Lung (tissue), 12 donors: ENCODE data around the gene PBXIP1. TPM values are rescaled to one million over a fixed set of nuclear protein-coding genes. Genes with fewer than 3 reads are reported as not detected.

ENCODE experiments used
- ATAC-seq: fragments of 200-7000 bp; cut with Tn5 transposase; one replicate; pipeline ENCODE4 v1.9.1; 2020; ENCODE audit warnings: moderate number of reproducible peaks; ENCODE audit not compliant: insufficient read depth, low FRiP score
- DNase-seq, 3 donors: peaks; one replicate each; pipeline ENCODE4 v3.0.0-alpha.2; 2013 to 2017
- H3K27ac ChIP-seq, 2 donors: one replicate each; pipeline ENCODE4 v1.5.1; 2013; ENCODE audit warnings: mild to moderate bottlenecking in 2 of 2, moderate library complexity in 2 of 2, control low read depth in 1 of 2, inconsistent platforms in 1 of 2, low read depth in 1 of 2, low read length in 1 of 2
- H3K27me3 ChIP-seq, 3 donors: one replicate each; pipeline ENCODE4 v1.5.1; 2013; ENCODE audit warnings: low read length in 2 of 3; ENCODE audit not compliant: control insufficient read depth in 3 of 3, insufficient read depth in 3 of 3
- H3K36me3 ChIP-seq, 4 donors: one replicate each; pipeline ENCODE4 v1.5.1; 2013; ENCODE audit warnings: low read length in 4 of 4, mild to moderate bottlenecking in 1 of 4, moderate library complexity in 1 of 4; ENCODE audit not compliant: control insufficient read depth in 4 of 4, insufficient read depth in 4 of 4
- H3K4me1 ChIP-seq, 5 donors: one replicate each; pipeline ENCODE4 v1.5.1; 2013; ENCODE audit warnings: low read length in 5 of 5, mild to moderate bottlenecking in 2 of 5, moderate library complexity in 1 of 5; ENCODE audit not compliant: control insufficient read depth in 5 of 5, insufficient read depth in 5 of 5
- H3K4me3 ChIP-seq: one replicate; pipeline ENCODE4 v1.5.1; 2013; ENCODE audit warnings: mild to moderate bottlenecking, control low read depth, moderate library complexity
- H3K9ac ChIP-seq, 2 donors: one replicate each; pipeline ENCODE4 v1.5.1; 2013; ENCODE audit warnings: low read length in 2 of 2, control low read depth in 1 of 2; ENCODE audit not compliant: insufficient read depth in 1 of 2
- H3K9me3 ChIP-seq, 4 donors: one replicate each; pipeline ENCODE4 v1.5.1; 2013; ENCODE audit warnings: low read length in 3 of 4, mild to moderate bottlenecking in 1 of 4, moderate library complexity in 1 of 4; ENCODE audit not compliant: control insufficient read depth in 4 of 4, insufficient read depth in 3 of 4
- WGBS, 2 donors: extraction: QIAGEN DNeasy Blood & Tissue Kit; methylation state at CpG; one replicate each; pipeline ENCODE4 v1.1.7; 2013; 5-methylcytosine and 5-hydroxymethylcytosine counted together
- polyA plus RNA-seq, 2 donors: library from polyadenylated mRNA; stranded (reverse); fragments of 200-250 nt; gene quantifications; one replicate each; pipeline ENCODE4 v1.2.1, GENCODE V29; 2013
- total RNA-seq, 2 donors: library from RNA; depleted of rRNA in 1 of 2; stranded (reverse); fragments of >200 nt in 1 of 2; gene quantifications; one replicate each; pipeline ENCODE4 v1.2.1, GENCODE V29; 2014 to 2021
- TF ChIP-seq, protein P1 (sequence below): IDR thresholded peaks from 2 replicates; pipeline ENCODE4 v1.5.1; 2012; ENCODE audit warnings: mild to moderate bottlenecking; ENCODE audit errors: control extremely low read depth, extremely low read depth
- donor health status: control.
- donor health status: control.
- donor health status: Bipolar disorder and iron deficiency.
- donor health status: healthy.
- donor health status: DM: yes; HTN: yes; CAD: no.

The PBXIP1 gene
- total and polyA plus RNA-seq, 4 donors = 32.8 to 178 (median 35.3) TPM

- 82 to 85% methylated on average over 14 of the region's 14 CpGs for WGBS, 2 donors
- no peak overlapping the region for H3K9ac ChIP-seq
- no peaks in the 10 kb centered on the region for H3K27me3 ChIP-seq
- H3K4me1 ChIP-seq = no peaks in the 10 kb centered on the region
- H3K9me3 ChIP-seq = no peaks in the 10 kb centered on the region
- H3K27ac ChIP-seq = no peak overlapping the region
- no peak overlapping the region for H3K4me3 ChIP-seq
- no peak for ATAC-seq
- DNase-seq = no peak
- peaks cover 0 to 22% (median 5%) of the 10 kb centered on the region in 4 donors for H3K36me3 ChIP-seq
- TF ChIP-seq, protein P1, sequence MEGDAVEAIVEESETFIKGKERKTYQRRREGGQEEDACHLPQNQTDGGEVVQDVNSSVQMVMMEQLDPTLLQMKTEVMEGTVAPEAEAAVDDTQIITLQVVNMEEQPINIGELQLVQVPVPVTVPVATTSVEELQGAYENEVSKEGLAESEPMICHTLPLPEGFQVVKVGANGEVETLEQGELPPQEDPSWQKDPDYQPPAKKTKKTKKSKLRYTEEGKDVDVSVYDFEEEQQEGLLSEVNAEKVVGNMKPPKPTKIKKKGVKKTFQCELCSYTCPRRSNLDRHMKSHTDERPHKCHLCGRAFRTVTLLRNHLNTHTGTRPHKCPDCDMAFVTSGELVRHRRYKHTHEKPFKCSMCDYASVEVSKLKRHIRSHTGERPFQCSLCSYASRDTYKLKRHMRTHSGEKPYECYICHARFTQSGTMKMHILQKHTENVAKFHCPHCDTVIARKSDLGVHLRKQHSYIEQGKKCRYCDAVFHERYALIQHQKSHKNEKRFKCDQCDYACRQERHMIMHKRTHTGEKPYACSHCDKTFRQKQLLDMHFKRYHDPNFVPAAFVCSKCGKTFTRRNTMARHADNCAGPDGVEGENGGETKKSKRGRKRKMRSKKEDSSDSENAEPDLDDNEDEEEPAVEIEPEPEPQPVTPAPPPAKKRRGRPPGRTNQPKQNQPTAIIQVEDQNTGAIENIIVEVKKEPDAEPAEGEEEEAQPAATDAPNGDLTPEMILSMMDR = no peak
These were observed 37.0 kb upstream of the PBXIP1 start for GRCh38 chr1:154992721-154993571.

DNA sequence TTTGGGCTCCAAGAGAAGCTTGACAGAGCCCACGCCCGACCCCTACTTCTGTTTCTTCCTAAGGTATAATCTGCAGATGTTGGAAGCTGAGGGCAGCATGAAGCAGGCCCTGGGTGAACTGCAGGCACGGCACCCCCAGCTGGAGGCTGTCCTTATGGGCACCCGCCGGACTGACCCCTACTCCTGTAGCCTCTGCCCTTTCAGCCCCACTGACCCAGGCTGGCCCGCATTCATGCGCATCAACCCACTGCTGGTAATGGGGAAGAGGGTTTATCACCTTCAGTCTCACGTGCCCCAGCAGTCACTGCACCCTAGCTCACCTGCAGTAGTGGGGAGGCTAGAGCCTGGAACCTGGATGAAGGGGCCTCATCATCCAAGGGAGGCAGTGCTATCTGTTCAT is 34.4 kb upstream of the PBXIP1 start:
- peaks cover 0 to 31% (median 6%) of the 10 kb centered on the region in 4 donors for H3K36me3 ChIP-seq
- no peaks in the 10 kb centered on the region for H3K4me1 ChIP-seq
- no peak overlapping the region for H3K9ac ChIP-seq
- no peak overlapping the region for H3K4me3 ChIP-seq
- TF ChIP-seq, protein P1 = no peak
- WGBS, 2 donors = 91 to 97% methylated on average over 8 of the region's 8 CpGs
- H3K27ac ChIP-seq = no peak overlapping the region
- H3K9me3 ChIP-seq = no peaks in the 10 kb centered on the region
- no peaks in the 10 kb centered on the region for H3K27me3 ChIP-seq
- no peak for ATAC-seq
- no peak for DNase-seq

- ATAC-seq = no peak
- no peak for DNase-seq
- no peak overlapping the region for H3K27ac ChIP-seq
- TF ChIP-seq, protein P1 = no peak
- no peaks in the 10 kb centered on the region for H3K9me3 ChIP-seq
- H3K36me3 ChIP-seq = peaks cover 0 to 33% (median 6%) of the 10 kb centered on the region in 4 donors
- H3K4me3 ChIP-seq = no peak overlapping the region
- H3K4me1 ChIP-seq = peaks cover 0 to 1% (median 0%) of the 10 kb centered on the region in 5 donors
- no peaks in the 10 kb centered on the region for H3K27me3 ChIP-seq
- 83 to 94% methylated on average over 3 of the region's 3 CpGs for WGBS, 2 donors
- no peak overlapping the region for H3K9ac ChIP-seq
These were observed 33.4 kb upstream of the PBXIP1 start for GRCh38 chr1:154989195-154989860.
